22Rv1 (cell line): Measurements from ENCODE around the gene SLF1.

ENCODE experiments used
- CTCF ChIP-seq: fragments of 450-650 bp; IDR thresholded peaks from 2 replicates; pipeline ENCODE4 v1.5.1; 2017; ENCODE audit warnings: mild to moderate bottlenecking
- ZFX ChIP-seq: fragments of 450-650 bp; IDR thresholded peaks from 2 replicates; pipeline ENCODE4 v1.6.1; 2017; ENCODE audit warnings: antibody characterized with exemption, borderline replicate concordance

- no peak for TF ChIP-seq CTCF
- no peak for TF ChIP-seq ZFX
Observed at GRCh38 chr5:94621763-94622162, 3.3 kb downstream of the SLF1 start.
